WI38 (cell line): ENCODE data around the gene LGALS14.

Experiments used
- H3K4me3 ChIP-seq: 2 replicates; pipeline ENCODE4 v1.5.1; 2011; ENCODE audit warnings: low read depth, mild to moderate bottlenecking, control low read depth, low read length
- TF ChIP-seq, protein P1 (sequence below): IDR thresholded peaks from 2 replicates; pipeline ENCODE4 v1.5.1; 2012; ENCODE audit warnings: low read depth, mild to moderate bottlenecking, control low read depth, low read length

Gene LGALS14

DNA sequence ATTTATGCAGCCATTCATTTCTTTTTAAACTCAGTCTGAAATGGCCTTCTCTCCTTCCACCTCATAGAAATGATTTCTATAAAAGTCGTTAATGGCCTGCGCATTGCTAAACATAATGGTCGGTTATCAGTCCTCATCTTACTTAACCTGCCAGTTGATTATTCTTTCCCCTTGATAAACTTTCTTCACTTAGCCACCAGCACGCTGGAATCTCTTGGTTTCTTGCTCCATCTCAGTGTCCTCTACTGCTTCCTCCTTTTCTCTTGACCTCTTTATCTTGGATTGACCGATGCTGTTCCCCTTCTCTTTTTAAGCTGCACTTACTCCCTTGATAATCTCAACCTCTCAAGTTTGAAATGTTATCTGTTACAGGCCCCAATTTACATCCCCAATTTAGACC, 45.7 kb downstream of the LGALS14 start:
- H3K4me3 ChIP-seq: no peak overlapping the region
- TF ChIP-seq, protein P1, sequence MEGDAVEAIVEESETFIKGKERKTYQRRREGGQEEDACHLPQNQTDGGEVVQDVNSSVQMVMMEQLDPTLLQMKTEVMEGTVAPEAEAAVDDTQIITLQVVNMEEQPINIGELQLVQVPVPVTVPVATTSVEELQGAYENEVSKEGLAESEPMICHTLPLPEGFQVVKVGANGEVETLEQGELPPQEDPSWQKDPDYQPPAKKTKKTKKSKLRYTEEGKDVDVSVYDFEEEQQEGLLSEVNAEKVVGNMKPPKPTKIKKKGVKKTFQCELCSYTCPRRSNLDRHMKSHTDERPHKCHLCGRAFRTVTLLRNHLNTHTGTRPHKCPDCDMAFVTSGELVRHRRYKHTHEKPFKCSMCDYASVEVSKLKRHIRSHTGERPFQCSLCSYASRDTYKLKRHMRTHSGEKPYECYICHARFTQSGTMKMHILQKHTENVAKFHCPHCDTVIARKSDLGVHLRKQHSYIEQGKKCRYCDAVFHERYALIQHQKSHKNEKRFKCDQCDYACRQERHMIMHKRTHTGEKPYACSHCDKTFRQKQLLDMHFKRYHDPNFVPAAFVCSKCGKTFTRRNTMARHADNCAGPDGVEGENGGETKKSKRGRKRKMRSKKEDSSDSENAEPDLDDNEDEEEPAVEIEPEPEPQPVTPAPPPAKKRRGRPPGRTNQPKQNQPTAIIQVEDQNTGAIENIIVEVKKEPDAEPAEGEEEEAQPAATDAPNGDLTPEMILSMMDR: no peak

DNA sequence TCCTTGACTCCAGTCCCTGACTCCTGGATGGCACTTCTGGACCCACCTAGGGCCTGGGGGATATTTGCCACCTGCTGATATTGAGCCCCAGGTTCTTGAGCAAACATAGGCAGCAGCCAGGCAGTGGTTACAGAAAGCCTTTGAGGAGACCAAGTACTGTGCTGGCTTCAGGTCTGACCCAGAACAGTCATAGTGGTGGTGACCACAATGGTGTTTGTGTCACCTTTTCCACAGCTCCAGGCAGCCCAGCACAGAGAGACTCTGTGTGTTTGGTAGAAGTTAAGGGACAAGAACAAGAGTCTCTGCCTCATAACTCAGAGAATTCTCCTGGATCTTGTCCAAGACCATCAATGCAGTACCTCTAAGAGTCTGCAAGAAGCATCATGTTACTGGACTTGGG, 48.1 kb downstream of the LGALS14 start:
- TF ChIP-seq, protein P1: no peak
- no peak overlapping the region for H3K4me3 ChIP-seq

DNA sequence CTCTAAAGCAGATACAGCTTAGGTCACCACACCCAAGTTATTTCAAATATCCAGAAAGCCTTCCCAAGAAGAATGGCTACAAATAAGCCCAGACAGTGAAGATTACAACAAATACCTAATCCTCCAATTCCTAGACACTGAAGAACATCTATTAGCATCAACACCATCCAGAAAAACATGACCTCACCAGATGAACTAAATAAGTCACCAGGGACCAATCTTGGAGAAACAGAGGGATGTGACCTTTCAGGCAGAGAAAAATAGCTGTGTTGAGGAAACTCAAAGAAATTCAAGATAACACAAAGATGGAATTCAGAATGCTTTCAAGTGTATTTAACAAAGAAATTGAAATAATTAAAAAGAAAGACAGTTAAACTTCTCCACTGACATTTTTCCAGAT, 48.5 kb downstream of the LGALS14 start:
- no peak overlapping the region for H3K4me3 ChIP-seq
- TF ChIP-seq, protein P1: no peak

DNA sequence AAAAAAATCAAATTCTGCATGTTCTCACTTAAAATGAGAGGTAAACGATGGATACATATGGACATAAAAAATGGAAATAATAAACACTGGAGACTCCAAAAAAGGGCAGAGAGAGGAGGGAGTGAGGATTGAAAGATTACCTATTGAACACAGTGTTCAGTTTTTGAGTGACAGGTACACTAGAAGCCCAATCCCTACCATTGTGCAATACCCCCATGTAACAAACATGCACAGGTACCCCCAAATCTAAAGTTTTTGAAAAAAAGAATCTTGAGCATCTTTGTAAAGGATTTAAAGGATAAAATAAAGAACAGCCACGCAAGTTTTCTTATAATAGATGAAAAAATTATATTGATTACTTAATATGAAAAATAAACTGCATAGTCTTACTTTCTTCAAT, 50.3 kb downstream of the LGALS14 start:
- no peak overlapping the region for H3K4me3 ChIP-seq

DNA sequence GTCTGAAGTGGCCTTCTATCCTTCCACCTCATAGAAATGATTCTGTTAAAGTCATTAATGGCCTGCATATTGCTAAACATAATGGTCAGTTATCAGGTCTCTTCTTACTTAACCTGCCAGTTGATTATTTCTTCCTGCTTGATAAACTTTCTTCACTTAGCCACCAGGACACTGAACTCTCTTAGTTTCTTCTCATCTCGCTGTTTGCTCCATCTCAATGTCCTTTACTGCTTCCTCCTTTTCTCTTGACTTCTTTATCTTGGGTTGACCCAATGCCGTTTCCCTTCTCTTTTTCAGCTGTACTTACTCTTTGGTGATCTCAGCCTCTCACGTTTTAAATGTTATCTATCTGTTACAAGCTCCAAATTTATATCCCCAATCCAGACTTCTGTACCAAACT, 50.7 kb downstream of the LGALS14 start:
- TF ChIP-seq, protein P1: no peak
- no peak overlapping the region for H3K4me3 ChIP-seq

More for the DNA sequence above, 50.3 kb downstream of the LGALS14 start:
- TF ChIP-seq, protein P1: no peak
